DMS 273 treated with DMSO at 0.1 percent for 48 hours (cell line): ENCODE measurements around the gene ZHX3.

Experiments used
- DNase-seq: peaks from one replicate; lab custom pipeline; 2025; lab: John Stamatoyannopoulos, UW

The ZHX3 gene

DNA sequence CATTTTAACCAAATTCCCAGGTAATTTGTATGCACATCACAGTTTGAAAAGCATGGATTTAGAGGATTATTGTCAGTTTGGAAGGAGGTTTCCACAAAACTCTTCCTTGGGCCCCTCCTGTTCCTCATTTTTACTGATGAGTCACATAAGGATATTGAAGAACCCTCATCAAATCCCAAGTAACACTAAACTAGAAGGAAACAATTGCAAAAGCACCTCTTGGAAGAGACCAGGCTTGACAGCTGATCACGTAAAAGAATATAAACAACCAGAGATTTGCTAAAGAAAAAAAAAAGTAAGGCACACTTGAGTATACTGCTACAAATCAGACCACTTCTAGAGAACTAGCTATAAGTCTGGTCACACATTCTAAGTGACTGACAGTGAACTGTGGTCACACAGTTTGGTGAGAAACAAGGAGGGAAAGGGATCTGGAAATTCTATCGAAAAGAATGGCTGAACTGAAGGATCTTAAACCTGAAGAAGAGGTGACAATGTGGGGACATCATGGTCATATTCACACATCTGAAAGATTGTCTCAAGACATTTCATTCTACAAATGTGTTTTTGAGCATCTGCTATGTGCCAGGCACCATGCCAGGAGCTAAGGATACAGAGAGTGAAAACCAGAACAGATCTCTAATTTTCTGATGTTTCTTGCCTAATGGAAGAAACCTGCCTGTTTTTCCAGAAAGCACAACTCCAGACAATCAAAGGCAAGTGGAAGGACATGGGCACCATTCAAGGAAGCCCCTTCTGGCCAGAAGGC lies 24.1 kb downstream of the ZHX3 start:
- no peak for DNase-seq

DNA sequence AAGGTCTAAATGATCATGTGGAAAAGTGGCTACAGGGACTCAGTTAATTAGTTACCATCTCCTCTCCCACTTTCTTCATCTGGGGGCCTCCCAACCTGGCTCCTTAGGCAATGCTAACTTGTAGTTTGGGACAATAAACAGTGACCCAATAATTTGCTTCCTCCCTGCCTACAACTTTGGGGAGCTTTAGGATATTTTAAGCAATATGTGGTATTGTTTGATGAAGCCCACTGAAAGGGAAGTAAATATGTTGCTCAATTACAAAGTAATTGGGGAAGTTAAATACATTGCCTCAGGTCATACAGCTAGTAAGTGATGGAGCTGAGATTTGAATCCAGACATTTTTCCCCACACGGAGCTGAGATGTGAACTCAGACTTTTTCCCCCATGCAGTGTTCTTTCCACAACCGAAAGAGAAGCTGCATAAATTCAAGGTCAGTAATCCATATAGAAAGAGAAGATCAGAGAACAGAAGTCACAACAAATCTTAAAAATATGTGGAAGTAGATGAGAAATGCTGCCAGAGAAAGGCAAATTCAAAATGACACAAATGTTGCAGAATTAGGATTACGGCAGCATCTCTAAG lies 26.6 kb downstream of the ZHX3 start:
- DNase-seq: no peak

DNA sequence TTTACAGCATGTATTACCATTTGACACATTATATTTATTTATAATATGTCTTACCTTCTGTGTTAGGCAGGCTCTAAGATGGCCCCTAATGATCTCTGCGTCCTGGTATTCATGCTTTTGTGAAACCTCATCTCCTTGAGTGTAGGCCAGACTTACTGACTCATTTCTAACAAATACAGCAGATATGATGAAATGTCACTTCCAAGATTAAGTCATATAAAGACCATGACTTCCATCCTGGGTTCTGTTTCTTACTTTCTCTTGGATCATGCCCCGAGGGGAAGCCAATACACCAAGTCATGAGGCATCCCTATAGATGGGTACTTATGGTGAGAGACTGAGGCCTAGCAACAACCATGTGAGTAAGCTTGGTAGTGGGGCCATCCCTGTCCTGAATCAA lies 30.2 kb downstream of the ZHX3 start:
- DNase-seq: no peak

DNA sequence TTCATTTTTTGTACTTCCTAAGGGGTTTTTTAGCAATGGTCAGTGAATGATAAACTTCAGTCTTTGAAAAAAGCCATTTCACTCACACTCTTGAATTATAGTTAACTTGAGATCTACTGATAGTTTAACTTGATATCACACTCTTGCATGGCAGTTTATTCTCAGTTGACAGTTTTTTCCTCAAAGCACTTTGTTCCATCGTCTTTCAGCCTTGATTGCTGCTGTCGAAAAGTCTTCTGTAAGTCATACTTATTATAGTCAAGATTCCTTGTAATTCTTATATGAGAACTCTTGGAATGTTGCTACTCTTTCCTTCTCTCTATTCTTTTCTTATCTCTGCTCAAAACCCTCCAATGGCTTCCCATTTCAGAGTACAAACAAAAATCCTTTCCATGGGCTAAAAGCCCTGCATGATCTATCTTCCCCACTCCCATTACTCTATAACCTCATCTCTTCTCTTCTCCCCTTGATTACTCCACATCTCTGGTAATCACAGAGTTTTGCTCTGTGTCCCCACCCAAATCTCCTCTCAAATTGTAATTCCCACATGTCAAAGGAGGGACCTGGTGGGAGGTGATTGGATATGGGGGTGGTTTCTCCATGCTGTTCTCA lies 31.2 kb downstream of the ZHX3 start:
- no peak for DNase-seq

DNA sequence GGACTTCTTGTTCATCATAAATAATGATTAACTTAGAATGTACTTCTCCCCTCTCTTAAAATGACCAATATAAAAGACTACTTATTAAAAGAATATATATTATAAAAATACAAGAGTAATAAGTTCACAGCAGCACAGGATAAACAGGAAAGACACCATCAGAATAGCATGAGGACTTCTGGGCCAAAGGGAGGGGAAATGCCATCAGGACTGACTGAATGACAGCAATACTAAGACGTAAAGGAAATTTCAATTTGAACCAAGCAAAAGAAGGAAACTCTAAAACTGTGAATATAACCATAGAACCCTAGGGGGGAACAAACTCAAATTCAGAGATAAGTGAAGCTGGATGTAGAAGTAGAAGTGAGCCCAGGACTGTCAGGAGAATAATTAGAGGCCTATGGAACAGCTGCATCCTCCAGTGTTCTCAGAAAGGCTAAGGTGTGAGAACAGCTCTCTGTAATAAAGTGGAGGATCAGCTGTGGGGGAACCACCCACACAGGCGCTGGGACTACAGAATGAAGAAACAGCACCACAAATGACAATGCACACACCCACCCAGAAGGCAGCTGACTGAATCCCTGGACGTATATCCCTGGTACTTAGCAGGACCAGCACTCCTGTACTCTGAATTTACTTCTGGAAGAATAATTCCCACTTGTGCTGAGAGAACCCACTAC lies 37.8 kb downstream of the ZHX3 start:
- no peak for DNase-seq

DNA sequence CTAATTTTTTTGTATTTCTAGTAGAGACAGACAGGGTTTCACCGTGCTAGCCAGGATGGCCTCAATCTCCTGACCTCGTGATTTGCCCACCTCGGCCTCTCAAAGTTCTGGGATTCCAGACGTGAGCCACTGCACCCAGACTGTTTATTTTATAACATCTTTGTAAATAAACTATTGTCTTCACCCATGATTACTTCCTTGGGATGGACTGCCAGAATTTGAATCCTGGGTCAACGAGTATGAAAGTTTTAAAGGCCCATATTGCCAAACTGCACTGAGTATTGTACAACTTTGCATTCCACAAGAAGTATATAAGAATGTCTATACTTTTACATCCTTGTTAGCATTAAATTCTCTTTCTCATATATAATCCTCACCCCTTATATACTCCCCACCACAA lies 38.6 kb downstream of the ZHX3 start:
- DNase-seq: no peak

DNA sequence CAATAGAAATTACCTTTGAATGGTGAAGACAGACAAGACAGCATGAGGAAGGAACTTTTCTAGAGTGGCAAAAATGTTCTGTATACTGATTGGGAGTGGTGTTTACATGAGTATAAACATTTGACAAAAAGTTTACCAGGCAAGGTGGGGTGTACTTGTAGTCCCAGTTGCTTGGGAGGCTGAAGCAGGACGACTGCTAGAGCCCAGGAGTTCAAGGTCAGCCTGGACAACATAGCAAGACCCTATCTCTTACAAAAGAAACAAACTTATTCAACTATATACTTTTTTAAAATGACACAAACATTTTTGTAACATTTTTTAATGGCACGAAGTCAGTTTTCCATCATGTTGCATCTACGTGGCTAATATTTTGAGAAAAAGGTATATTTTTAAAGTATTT lies 40.5 kb downstream of the ZHX3 start:
- DNase-seq: no peak

DNA sequence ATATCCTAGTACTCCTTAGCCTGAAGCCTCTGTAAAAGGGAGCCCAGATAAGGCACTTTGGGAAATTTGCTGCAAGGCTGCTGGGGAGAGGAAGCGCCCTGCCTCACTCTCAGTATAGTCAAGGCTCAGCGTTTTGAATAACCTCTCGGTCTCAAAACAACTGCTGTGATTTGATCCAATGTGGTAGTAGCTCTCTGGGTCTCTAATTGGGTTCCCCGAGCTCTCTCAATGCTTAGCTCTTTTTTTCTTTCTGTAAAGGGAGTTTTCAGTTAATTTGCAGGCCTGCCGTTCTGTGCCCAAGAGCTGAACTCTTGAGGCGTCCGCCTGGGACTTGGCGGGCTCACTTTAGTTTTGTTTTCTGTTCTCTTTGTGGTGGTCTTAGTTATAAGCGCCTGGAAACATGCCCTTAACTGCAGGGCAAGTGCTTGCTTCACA lies 41.2 kb downstream of the ZHX3 start:
- no peak for DNase-seq

DNA sequence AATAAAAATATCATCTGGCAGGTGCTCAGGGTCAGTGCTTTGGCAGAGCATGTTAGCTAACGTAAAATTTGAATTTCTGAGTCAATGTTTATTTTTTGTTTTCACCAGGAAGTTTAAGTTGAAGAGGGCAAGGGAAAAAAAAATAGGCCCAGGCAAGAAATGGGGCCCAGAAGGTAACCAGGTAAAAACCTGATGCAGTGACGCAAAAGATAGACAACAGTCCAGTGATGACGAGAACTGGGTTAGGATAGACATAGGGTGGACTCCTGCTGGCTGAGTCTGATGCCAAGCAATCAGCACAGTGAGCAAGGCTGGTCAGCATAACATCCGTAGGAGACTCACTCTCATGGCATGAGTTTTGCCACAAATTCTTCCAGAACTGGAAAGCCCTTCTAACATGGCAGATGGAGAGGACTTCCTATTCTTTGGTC lies 42.2 kb downstream of the ZHX3 start:
- no peak for DNase-seq

DNA sequence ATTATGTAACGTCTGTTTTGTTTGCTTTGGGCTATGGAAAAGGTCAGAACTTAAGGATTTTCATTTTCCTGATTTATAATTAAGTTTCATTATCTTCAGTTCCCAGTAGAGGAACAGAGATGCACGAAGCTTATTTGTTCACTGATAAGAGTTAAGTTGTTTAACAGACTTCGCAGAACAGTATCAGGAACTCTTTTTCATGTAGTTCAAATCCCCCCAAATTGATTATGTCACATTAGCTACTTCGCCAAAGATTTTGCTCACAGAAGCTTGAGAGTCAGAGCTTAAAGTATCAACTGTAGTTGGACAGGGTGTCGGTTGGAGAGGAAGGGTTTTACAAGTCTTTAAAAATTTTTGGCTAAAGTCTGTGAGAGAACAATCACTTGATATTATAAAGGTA lies 43.4 kb downstream of the ZHX3 start:
- no peak for DNase-seq

DNA sequence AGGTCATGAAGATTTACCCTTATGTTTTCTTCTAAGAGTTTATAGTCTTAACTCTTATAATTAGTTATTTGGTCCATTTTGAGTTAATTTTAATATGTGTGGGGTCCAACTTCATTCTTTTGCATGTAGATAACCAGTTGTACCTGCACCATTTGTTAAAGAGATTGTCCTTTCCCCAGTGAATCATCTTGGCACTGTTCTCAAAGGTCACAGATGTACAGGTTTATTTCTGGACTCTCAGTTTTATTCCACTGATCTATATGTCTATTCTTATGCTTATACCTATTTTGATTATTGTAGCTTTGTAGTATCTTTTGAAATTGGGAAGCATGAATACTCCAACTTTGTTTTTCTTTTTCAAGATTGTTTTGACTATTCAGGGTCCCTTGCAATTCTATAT lies 44.1 kb downstream of the ZHX3 start:
- DNase-seq: no peak

DNA sequence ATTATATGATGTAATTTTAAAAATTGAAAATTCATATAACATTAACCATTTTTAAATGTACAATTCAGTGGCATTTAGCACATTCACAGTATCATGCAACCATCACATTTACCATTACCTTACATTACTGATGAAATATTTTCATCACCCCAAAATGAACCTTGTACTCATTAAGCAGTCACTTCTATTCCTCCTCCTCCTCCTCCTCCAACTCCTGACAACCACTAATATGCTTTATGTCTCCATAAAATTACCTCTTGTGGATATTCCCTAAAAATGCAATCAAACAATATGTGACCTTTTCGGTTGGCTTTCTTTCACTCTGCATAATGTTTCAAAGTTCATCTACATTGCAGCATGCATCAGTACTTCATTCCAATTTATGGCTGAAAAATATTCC lies 45.2 kb downstream of the ZHX3 start:
- no peak for DNase-seq

DNA sequence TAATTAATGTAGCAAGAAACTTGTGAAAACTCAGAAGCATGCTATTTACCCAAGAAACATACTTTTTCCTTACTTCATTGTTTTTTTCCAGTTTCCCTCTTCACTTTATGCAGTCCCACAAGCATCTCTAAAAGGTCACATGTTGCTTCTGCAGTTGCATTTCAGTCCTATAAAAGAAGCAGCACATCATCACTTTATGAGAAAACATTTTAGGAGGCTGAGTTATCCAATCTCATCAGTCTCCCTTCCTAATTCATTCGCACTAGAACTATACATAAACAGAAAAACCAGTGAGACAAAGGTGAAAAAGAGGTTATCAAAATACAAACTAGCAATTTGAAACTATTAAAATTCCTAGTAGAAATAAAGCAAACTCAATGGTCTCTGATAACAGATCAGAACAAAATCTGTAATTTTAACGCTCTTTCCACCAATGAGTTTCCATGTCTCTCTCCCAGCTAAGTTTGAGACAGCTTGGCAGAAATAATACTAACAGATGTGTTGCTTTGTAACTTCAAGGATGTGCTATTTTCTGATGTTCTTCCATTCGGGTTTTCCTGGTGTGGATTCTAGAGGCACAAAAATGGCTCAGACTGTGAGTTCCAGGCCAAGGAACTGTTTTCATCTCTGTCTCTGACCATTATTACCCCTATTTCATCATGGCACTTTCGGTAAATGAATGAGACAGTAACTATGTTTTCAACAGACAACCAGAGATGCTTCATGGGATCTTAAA lies 48.4 kb downstream of the ZHX3 start:
- no peak for DNase-seq

DNA sequence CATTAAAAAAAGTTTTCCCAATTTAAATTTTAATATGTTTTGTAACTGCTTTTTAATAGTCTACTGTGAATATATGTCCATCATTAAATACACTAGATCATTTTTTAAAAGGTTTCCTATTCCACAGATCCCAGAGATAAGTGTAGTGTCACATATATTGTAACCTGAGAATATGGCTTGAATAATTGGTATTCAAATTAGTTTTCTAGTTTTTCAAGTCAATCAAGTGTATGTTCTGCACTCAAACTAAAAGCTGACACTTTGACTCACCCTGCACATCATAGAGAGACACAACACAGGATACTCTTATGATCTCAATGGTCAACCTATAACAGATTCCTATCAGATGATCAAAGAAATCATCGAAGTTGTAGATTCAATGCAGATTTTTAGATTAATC lies 49.1 kb downstream of the ZHX3 start:
- DNase-seq: no peak

DNA sequence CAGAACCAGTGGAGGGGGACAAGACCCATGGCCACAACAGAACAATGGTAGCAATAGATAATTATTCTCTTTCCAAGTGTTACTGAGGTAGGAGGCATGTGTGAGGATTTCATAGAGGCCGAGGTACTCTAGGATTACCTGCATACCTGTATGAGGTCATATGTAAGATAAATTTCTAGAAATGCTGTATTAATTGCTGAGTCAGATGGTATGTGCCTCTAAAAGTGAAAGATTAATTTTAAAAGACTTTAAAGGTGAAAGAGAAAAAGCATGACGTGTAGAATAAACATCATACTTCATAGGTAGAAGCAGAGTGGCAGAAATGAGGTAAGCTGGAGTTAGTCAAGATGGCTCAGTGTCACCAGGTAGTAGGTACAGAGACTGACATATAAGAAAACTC lies 51.6 kb downstream of the ZHX3 start:
- DNase-seq: no peak

DNA sequence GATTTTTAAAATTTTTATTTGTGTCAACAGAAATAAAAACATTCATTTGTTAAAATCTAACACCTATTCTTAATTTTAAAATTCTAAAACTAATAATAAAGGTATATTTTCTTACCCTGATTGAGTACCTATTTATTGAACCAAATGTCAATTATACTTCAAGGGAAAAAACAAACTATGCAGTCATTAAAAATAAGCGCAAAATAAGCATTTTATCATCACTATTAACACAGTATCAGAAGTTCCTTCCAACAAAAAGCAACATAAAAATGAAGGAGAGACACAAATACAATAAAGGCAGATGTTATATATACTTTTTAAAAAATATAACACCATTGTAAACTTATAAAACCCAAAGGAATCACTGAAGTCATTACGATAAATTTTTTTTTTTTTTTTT lies 52.7 kb downstream of the ZHX3 start:
- no peak for DNase-seq

DNA sequence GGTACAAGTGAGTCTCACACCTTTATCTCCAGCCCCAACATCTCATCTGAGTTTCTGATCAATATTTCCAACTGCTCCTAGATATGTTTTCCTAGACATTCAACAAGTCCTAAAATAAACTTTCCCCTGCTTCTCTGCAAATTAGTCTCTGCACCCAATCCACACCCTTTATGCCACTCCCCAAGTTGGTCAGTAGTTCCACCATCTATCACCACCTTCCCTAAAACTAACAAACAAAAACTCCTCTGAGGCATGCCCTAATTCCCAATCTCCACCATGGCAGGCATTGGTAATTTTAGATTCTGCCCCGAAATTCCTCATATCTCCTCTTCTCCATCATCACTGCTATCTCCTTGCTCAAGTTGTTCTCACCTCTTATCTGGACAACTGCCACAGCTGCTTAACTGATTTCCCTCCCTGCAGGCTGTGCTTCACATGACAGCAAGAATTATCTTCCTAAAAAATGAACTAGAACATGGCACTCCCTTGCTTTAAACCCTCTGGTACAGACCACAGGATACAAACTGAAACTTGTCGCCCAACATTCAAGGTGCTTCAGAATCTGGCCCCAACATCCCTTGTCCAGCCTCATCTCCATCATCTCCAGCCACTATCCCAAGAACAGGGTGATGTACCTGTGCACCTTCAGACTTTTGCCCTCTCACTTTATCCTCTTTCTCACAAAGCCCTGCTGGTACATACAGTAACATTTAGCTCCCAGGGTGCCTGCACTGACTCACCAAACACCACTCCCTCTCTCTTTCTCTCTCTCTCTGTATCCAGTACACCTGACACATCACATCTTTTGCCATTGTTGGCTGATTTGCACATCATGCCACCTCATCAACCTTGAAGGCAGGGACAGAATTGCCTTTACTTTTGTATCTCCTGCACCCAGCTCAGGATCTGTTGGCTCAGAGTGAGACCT lies 55.5 kb downstream of the ZHX3 start:
- DNase-seq: no peak

DNA sequence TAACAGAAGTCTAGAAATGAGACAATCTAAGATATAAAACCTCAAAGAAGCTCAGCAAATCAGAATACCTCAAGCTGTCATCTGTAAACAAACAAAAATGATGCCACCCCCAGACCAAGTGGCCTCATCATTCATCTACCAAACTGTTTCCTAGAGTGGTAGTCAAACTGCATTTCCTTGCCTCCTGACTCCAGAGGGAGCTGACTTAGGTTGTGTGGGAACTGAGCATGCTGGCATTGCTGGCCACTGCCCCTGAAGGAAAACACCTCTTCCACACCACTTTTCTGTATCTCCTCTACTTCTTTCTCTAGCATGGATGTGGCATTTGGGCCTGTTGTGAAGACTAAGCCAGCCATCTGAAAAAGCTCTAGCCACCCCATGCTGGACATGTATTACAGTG lies 56.3 kb downstream of the ZHX3 start:
- DNase-seq: no peak

DNA sequence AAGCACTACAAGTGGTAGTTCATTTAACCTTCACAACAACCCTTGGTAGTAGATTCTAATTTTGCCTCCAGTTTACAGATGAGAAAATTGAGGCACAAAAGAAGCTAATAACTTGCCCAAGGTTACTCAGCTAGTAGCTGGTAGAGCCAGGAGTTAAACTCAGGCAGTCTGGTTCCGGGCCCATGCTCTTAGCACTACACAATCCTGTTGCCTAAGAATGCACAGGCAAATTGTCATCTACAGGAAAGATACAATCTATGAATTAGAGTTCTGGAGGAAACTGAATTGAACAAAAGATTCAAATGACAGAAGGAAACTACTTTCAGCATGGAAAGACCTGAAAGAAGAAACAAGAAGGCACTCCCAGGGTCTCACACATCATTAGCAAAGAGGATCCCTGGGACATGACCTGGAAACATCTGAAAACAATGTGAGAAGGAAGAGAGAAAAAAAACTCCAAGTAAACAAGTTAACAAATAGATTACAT lies 56.8 kb downstream of the ZHX3 start:
- DNase-seq: no peak

DNA sequence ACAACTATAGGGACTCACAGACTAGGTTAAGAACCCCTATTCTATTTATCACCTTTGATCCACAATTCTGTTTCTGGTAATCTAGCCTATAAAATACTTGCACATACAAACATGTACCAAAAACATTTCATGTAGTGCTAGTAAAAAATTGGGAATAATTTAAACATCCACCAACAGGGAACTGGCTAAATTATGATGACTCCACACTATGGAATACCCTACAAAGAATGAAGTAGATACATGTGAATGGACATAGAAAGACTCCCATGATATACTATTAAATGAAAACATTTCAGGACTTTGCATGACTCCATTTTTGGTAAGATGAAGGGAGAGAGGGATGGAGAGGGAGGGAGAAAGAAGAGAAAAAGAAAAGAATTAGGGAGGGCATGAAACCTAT lies 58.2 kb downstream of the ZHX3 start:
- no peak for DNase-seq

DNA sequence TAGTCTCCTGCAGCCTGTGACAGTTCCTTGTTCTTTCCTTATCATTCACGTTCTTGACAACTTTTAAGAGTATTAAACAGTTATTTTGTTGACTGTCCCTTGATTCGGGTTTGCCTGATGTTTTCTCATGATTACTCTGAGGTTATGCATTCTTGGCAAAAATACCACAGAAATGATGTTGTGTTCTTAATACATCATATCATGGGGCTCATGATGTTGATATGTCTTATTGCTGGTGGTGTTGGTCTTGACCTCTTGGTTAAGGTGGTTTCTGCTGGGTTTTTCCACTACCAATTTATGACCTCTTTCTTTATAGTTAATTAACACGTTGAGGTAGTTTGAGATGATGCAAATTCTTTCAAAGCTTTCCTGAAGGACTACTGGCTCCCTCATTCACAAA lies 59.1 kb downstream of the ZHX3 start:
- DNase-seq: no peak
